Fibroblast of lung (primary cell): ENCODE results near the gene SCN1B.

Experiments
- CTCF ChIP-seq, 2 donors: IDR thresholded peaks in 1 of 2; conservative IDR thresholded peaks in 1 of 2; 1 replicate in 1 of 2; 2 replicates in 1 of 2; pipeline ENCODE4 v1.5.1; 2011 to 2012; ENCODE audit warnings: low read length in 2 of 2, control low read depth in 1 of 2, inconsistent platforms in 1 of 2, low read depth in 1 of 2, mild to moderate bottlenecking in 1 of 2
- EZH2 ChIP-seq: IDR thresholded peaks from 2 replicates; pipeline ENCODE4 v1.5.1; 2012; ENCODE audit warnings: low read length, control low read depth, mild to moderate bottlenecking; ENCODE audit errors: missing control alignments

GRCh38 chr19:34994286-34994642 lies 36.0 kb upstream of the SCN1B start:
- TF ChIP-seq CTCF (conservative IDR thresholded peaks at IDR 0.05 in 1 of 2, IDR thresholded peaks at IDR 0.05 in 1 of 2; ENCODE audit: low read depth in 1 of 2, low read length in 2 of 2) (no peak), EZH2 (no peak)
